K562 (cell line): ENCODE data around the gene SLK. TPM values are rescaled to one million over a fixed set of nuclear protein-coding genes. Genes with fewer than 3 reads are reported as not detected.

Experiments used
- ATAC-seq: fragments of 200-7000 bp; cut with Tn5 transposase; 3 replicates; pipeline ENCODE4 v1.9.1; 2020; ENCODE audit warnings: moderate library complexity
- BruUV-seq: library from RNA; stranded (reverse); fragments of 400-500 nt; replicated peaks from 2 replicates; lab custom pipeline; 2021; lab: Mats Ljungman, UMichigan
- CTCF ChIA-PET: fragments of 300-600 bp; formaldehyde crosslinking; extraction: SDS; loops from one replicate; lab custom pipeline; 2021; ENCODE audit warnings: low intra/inter-chr PET ratio; lab: Yijun Ruan, JAX
- POLR2A ChIA-PET: fragments of 300-600, 350-650 bp; sonication (Branson Sonifier 250); formaldehyde crosslinking; extraction: SDS; loops from one replicate; lab custom pipeline; 2021; ENCODE audit warnings: antibody characterized with exemption, inconsistent platforms; lab: Yijun Ruan, JAX
- DNase-seq, 4 experiments: peaks; one replicate each; pipeline versions ENCODE4 v3.0.0 to v3.0.0-alpha.2; 2011 to 2018; ENCODE audit warnings: low spot score in 3 of 4, mixed read lengths in 3 of 4; ENCODE audit errors: extremely low read depth in 1 of 4
- FAIRE-seq: peaks from 2 replicates; lab custom pipeline; 2011; peaks lifted over from hg19 to GRCh38; lab: Jason Lieb, UNC
- H2AFZ ChIP-seq: 2 replicates; pipeline ENCODE4 v1.6.0; 2011; ENCODE audit warnings: low read depth, low read length, control low read depth, inconsistent platforms
- H3K27ac ChIP-seq: fragments of 200-600 bp; 3 replicates; pipeline ENCODE4 v1.8.0; 2011; ENCODE audit warnings: low read depth, mild to moderate bottlenecking, control low read depth, inconsistent platforms, low read length, moderate library complexity, mixed read lengths; ENCODE audit errors: extremely low read depth
- H3K27me3 ChIP-seq, 2 experiments: fragments of 300-600 bp in 1 of 2; 2 replicates in 1 of 2; 3 replicates in 1 of 2; pipeline versions ENCODE4 v1.6.0 to v1.8.0; 2011; ENCODE audit warnings: inconsistent platforms in 2 of 2, low read length in 2 of 2, mild to moderate bottlenecking in 1 of 2, mixed read lengths in 1 of 2, moderate library complexity in 1 of 2; ENCODE audit not compliant: control insufficient read depth in 2 of 2, insufficient read depth in 2 of 2
- H3K36me3 ChIP-seq: fragments of 300-600 bp; 3 replicates; pipeline ENCODE4 v1.8.0; 2011; ENCODE audit warnings: mild to moderate bottlenecking, low read length, inconsistent platforms; ENCODE audit not compliant: control insufficient read depth, insufficient read depth
- H3K4me1 ChIP-seq, 2 experiments: fragments of 200-600 bp in 1 of 2; replicated peaks in 1 of 2; 2 replicates in 1 of 2; 3 replicates in 1 of 2; pipeline versions ENCODE4 v1.5.1 to v1.8.0; 2011; ENCODE audit warnings: inconsistent platforms in 2 of 2, low read length in 2 of 2, mild to moderate bottlenecking in 1 of 2, mixed read lengths in 1 of 2, moderate library complexity in 1 of 2; ENCODE audit not compliant: control insufficient read depth in 2 of 2, insufficient read depth in 2 of 2
- H3K4me2 ChIP-seq: 2 replicates; pipeline ENCODE4 v1.6.1; 2011; ENCODE audit warnings: low read length, control low read depth, inconsistent platforms, mixed read lengths; ENCODE audit not compliant: insufficient read depth
- H3K4me3 ChIP-seq: fragments of 200-600 bp; sonication (generic), shearing (Covaris generic); 2 replicates; pipeline ENCODE4 v1.5.1; 2016; ENCODE audit warnings: control low read depth, inconsistent platforms
- H3K79me2 ChIP-seq: fragments of 200-600 bp; 3 replicates; pipeline ENCODE4 v1.8.0; 2011; ENCODE audit warnings: low read length, inconsistent platforms; ENCODE audit not compliant: control insufficient read depth, insufficient read depth
- H3K9ac ChIP-seq, 2 experiments: 2 replicates each; pipeline versions ENCODE4 v1.6.0 to v1.6.1; 2011; ENCODE audit warnings: low read depth in 2 of 2, low read length in 2 of 2, control low read depth in 1 of 2, inconsistent platforms in 1 of 2, mild to moderate bottlenecking in 1 of 2, mixed read lengths in 1 of 2; ENCODE audit not compliant: insufficient read depth in 1 of 2
- H3K9me1 ChIP-seq: one replicate; pipeline ENCODE4 v1.6.0; 2011; ENCODE audit warnings: inconsistent platforms, mild to moderate bottlenecking, low read length, moderate library complexity; ENCODE audit not compliant: control insufficient read depth, insufficient read depth
- H3K9me3 ChIP-seq: replicated peaks from 2 replicates; pipeline ENCODE4 v1.5.1; 2011; ENCODE audit warnings: low read depth, low read length, inconsistent platforms; ENCODE audit not compliant: control insufficient read depth, insufficient read depth
- H4K20me1 ChIP-seq: replicated peaks from 2 replicates; pipeline ENCODE4 v1.6.1; 2011; ENCODE audit warnings: low read length, inconsistent platforms, mixed read lengths; ENCODE audit not compliant: control insufficient read depth, insufficient read depth
- BRD4 ChIP-seq: fragments of 200-600 bp; sonication (generic); IDR thresholded peaks from 2 replicates; pipeline ENCODE4 v1.6.1; 2017; ENCODE audit warnings: inconsistent platforms
- CBX5 ChIP-seq: IDR thresholded peaks from 2 replicates; pipeline ENCODE4 v1.6.1; 2014; ENCODE audit warnings: low read depth, borderline replicate concordance
- GABPA ChIP-seq: fragments of 200-800 bp; sonication (Bioruptor generic); conservative IDR thresholded peaks from 2 replicates; pipeline ENCODE4 v1.6.1; 2016; ENCODE audit warnings: low read depth, missing genetic modification characterization, missing compliant biosample characterization
- HNRNPUL1 ChIP-seq: fragments of 200-400 bp; formaldehyde crosslinking; IDR thresholded peaks from 2 replicates; pipeline ENCODE4 v1.6.1; 2017; ENCODE audit warnings: low read length
- RBM39 ChIP-seq: fragments of 200-400 bp; formaldehyde crosslinking; optimal IDR thresholded peaks from 2 replicates; pipeline ENCODE3; 2018; ENCODE audit warnings: low read depth, low read length
- SRSF9 ChIP-seq: fragments of 200-400 bp; formaldehyde crosslinking; IDR thresholded peaks from 2 replicates; pipeline ENCODE4 v1.6.1; 2017; ENCODE audit warnings: low read depth, low read length, borderline replicate concordance
- ZNF277 ChIP-seq: fragments of 250-450 bp; sonication (Bioruptor Pico); IDR thresholded peaks from 2 replicates; pipeline ENCODE4 v1.8.0; 2022; ENCODE audit warnings: inconsistent platforms, mild to moderate bottlenecking, moderate library complexity, borderline replicate concordance
- ZNF589 ChIP-seq: fragments of 200-800 bp; sonication (Bioruptor generic); IDR thresholded peaks from 2 replicates; pipeline ENCODE4 v1.6.1; 2016; ENCODE audit warnings: low read depth, missing genetic modification characterization, missing compliant biosample characterization
- WGBS: fragments of 100-300 bp; shearing (Covaris generic); methylation state at CpG from one replicate; pipeline ENCODE4 v1.1.6; 2016; ENCODE audit warnings: low coverage, mixed read lengths; ENCODE audit not compliant: insufficient coverage; ENCODE audit errors: missing lambda C conversion rate; 5-methylcytosine and 5-hydroxymethylcytosine counted together
- in situ Hi-C: fragments of 300-500 bp; cut with MboI; formaldehyde crosslinking; loops from 4 replicates; pipeline ENCODE4 v1.15.0; 2018; ENCODE audit warnings: inconsistent platforms, mixed read lengths
- intact Hi-C: fragments of 100-400 bp; cut with micrococcal nuclease; formaldehyde crosslinking; loops from 2 replicates; pipeline ENCODE4 v1.14.2; 2022
- polyA plus RNA-seq, 8 experiments: library from polyadenylated mRNA; depleted of rRNA in 4 of 8; stranded (reverse) in 5 of 8; unstranded in 3 of 8; fragments of >200 nt; fragmentation: Nextera tagmentation in 2 of 8; fragmentation: Illumina TruSeq in 1 of 8; extraction: Ambion mirVana in 2 of 8; extraction: Trizol in 1 of 8; gene quantifications; 2 replicates each; pipeline versions ENCODE4 v1.2.1 to v1.2.3, GENCODE V29; 2011 to 2014; ENCODE audit warnings: inconsistent platforms in 1 of 8, missing spikeins in 1 of 8
- total RNA-seq, 7 experiments: library from RNA; depleted of rRNA in 6 of 7; stranded (reverse); fragments of >200 nt in 6 of 7; fragmentation: Illumina TruSeq in 2 of 7; extraction: Trizol in 2 of 7; gene quantifications; 2 replicates each; pipeline versions ENCODE4 v1.2.1 to v1.2.3, GENCODE V29; 2011 to 2021; ENCODE audit warnings: low replicate concordance in 1 of 7
- TF ChIP-seq, protein P1 (sequence below): fragments of 450-650 bp; IDR thresholded peaks from 2 replicates; pipeline ENCODE4 v1.6.1; 2016; ENCODE audit warnings: missing biosample characterization, missing genetic modification characterization

The SLK gene
- total and polyA plus RNA-seq, 9 of the 15 experiments (the other 6 are each of a cell fraction or from before 2014, with no cell fraction given) = 8.2 to 40.0 (median 23.4) TPM

- no peak for ATAC-seq
- WGBS = 4% methylated on average over 3 of the region's 3 CpGs
- Histone ChIP-seq H3K4me2 (no peak overlapping the region), H3K36me3 (no peaks in the 10 kb centered on the region), H3K27ac (no peak overlapping the region), H3K27me3 (peaks cover 9 to 17% of the 10 kb centered on the region in 2 experiments; a peak in 3 of 5 replicates), H3K4me1 (no peaks in the 10 kb centered on the region), H2AFZ (no peak overlapping the region), H4K20me1 (no peaks in the 10 kb centered on the region), H3K9me1 (no peaks in the 10 kb centered on the region), H3K9ac (no peak overlapping the region), H3K9me3 (no peaks in the 10 kb centered on the region), H3K4me3 (no peak overlapping the region), H3K79me2 (no peaks in the 10 kb centered on the region)
- no peak for DNase-seq
- POLR2A ChIA-PET = interaction anchor here (0.7 kb wide), 1 partner anchor 277 kb away, joined by 3 read pairs; no protein-coding TSS in a partner anchor
- no TSS peak for BruUV-seq
- FAIRE-seq = no peak
- in situ Hi-C loops (no loop called here), intact Hi-C loops (no loop called here)
- TF ChIP-seq ZNF277 (no peak), SRSF9 (no peak), ZNF589 (CRISPR knock-in tag) (no peak), CBX5 (no peak), GABPA (tag) (no peak), BRD4 (no peak), HNRNPUL1 (no peak), RBM39 (no peak)
- TF ChIP-seq, protein P1, sequence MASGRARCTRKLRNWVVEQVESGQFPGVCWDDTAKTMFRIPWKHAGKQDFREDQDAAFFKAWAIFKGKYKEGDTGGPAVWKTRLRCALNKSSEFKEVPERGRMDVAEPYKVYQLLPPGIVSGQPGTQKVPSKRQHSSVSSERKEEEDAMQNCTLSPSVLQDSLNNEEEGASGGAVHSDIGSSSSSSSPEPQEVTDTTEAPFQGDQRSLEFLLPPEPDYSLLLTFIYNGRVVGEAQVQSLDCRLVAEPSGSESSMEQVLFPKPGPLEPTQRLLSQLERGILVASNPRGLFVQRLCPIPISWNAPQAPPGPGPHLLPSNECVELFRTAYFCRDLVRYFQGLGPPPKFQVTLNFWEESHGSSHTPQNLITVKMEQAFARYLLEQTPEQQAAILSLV (tag) = no peak
- CTCF ChIA-PET = no interaction called here
Measured at GRCh38 chr10:104077247-104077646, 110.3 kb downstream of the SLK start.
